K562 treated with DMSO at 1 percent for 48 hours (cell line): ENCODE data around the gene KRT74. TPM values are rescaled to one million over a fixed set of nuclear protein-coding genes. Genes with fewer than 3 reads are reported as not detected.

Source experiments
- total RNA-seq: library from RNA; unstranded; fragments of 300-600 nt; gene quantifications from 2 replicates; pipeline ENCODE4 v1.2.3, GENCODE V29; 2022; ENCODE audit warnings: low replicate concordance; ENCODE audit errors: extremely low read depth

The KRT74 gene
- total RNA-seq: not detected in 2 replicates

GRCh38 chr12:52573743-52574142 is at the start of gene KRT74:
Gene KRT74, minus strand, starts transcription at chr12:52573843. Its CDS starts 66 bp downstream, at chr12:52573777.

GRCh38 chr12:52618216-52618615 is 44.6 kb upstream of the KRT74 start, which contains the start of gene KRT73:
Gene KRT73, minus strand, starts transcription at chr12:52618559. Its CDS starts 35 bp downstream, at chr12:52618524.

DNA sequence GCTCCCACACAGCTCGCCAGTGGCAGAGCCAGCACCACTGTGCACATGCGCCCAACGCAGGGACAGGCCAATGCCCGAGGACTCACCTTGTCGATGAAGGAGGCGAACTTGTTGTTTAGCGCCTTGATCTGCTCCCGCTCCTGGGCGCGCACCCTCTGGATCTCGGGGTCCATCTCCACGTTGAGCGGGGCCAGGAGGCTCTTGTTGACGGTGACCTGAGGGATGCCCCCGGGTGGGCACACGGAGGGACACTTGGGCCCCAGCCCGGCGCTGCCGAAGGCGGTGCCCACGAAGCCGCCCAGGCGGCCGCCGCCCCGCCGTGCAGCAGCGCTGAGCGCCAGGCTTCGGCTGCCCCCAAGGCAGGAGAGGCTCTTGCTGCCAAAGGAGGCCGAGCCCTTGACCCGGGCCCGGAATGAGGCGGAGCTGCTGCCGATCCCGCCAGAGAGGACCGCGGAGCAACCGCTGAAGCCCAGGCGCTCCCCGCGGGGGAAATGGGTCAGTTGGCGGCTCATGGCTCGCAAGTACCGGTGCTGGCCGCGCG is 27.4 kb upstream of the KRT74 start, which contains the start of gene KRT72:
Gene KRT72, minus strand, starts transcription at position 523 of the 541 bp plus-strand sequence. Its CDS starts 11 bp downstream, at position 512.

DNA sequence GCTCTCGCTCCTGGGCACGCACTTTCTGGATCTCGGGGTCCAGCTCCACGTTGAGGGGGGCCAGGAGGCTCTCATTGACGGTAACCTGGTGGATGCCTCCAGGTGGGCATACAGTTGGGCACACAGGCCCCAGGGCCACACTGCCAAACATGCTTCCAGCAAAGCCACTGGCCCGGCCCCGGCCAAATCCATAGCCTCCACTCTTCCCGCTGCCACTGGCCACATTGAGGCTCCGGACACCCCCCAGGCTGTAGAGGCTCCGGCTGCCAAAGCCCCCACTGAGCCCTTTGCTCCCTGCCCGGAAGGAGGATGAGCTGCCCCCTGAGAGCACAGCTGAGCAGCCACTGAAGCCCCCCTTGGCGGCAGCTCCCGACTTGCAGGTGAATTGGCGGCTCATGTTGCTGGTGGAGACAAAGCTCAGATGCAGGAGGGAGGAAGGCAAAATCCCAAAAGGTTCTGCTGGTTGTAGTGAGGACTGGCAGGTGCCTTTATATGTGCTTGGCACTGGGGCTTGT is 20.9 kb downstream of the KRT74 start, which contains the start of gene KRT71:
Gene KRT71, minus strand, starts transcription at position 465 of the 515 bp plus-strand sequence. Its CDS starts 68 bp downstream, at position 397.

DNA sequence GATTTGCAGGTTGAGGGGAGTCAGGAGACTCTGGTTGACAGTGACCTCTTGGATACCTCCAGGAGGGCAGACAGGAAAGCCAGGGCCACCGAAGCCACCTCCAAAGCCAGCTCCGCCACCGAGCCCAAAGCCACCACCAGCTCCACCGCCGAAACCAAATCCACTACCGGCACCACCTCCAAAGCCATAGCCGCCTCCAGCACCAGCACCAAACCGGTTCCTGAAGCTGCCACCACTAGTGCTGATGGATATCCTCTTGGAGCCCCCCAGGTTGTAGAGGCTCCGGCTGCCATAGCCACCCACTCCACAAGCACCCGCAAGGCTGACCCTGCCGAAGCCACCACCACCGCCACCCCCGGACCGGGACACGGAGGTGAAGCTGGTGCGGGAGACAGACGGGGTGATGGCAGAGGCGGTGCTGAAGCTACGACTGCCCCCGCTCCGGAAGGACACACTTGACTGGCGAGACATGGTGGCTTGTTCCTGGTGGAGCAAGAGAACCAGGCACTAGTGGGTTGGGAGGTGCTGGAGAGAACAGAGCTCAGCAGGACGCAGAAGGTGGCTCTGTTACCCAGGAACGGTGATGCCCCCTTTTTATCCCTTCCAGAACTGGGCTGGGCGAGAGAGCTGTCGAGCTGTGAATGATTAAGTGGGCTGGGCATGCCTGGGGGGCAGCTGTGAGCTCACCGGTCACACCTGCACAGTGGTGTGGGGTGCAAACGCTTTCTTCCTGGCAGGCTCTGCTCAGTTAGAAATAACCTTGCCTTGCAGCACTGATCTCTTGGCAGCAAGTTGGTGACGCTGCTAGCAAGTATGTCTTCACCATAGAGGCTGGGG is 53.6 kb downstream of the KRT74 start, which contains the start of gene KRT5:
Gene KRT5, minus strand, starts transcription at position 569 of the 837 bp plus-strand sequence. Its CDS starts 98 bp downstream, at position 471.

Other genes starting within 250 kb of the KRT74 start
- gene KRT85, start 206.4 kb downstream of the KRT74 start, total RNA-seq: not detected in 2 replicates
- not detected in 2 replicates for gene KRT84, start 188.2 kb downstream of the KRT74 start, total RNA-seq
- not detected in 2 replicates for gene KRT82, start 167.5 kb downstream of the KRT74 start, total RNA-seq
- gene KRT75, start 139.5 kb downstream of the KRT74 start, total RNA-seq: not detected in 2 replicates
- gene KRT6B, start 121.7 kb downstream of the KRT74 start, total RNA-seq: not detected in 2 replicates
- gene KRT6C, start 100.0 kb downstream of the KRT74 start, total RNA-seq: not detected in 2 replicates
- not detected in 2 replicates for gene KRT6A, start 80.6 kb downstream of the KRT74 start, total RNA-seq
- gene KRT5, start 53.4 kb downstream of the KRT74 start, total RNA-seq: not detected in 2 replicates
- not detected in 2 replicates for gene KRT71, start 20.7 kb downstream of the KRT74 start, total RNA-seq
- not detected in 2 replicates for gene KRT72, start 27.6 kb upstream of the KRT74 start, total RNA-seq
- not detected in 2 replicates for gene KRT73, start 44.7 kb upstream of the KRT74 start, total RNA-seq
- not detected in 2 replicates for gene KRT2, start 78.4 kb upstream of the KRT74 start, total RNA-seq
- not detected in 2 replicates for gene KRT1, start 106.6 kb upstream of the KRT74 start, total RNA-seq
- gene KRT77, start 129.7 kb upstream of the KRT74 start, total RNA-seq: not detected in 2 replicates
- not detected in 2 replicates for gene KRT76, start 203.5 kb upstream of the KRT74 start, total RNA-seq
- gene KRT3, start 222.3 kb upstream of the KRT74 start, total RNA-seq: not detected in 2 replicates
- not detected in 2 replicates for gene KRT4, start 240.3 kb upstream of the KRT74 start, total RNA-seq